Hematopoietic multipotent progenitor cell (in vitro differentiated cells): ENCODE results near the gene OR7A5. TPM values are rescaled to one million over a fixed set of nuclear protein-coding genes. Genes with fewer than 3 reads are reported as not detected.
"Not testable (repeated sequence)": the region's sequence is repeated elsewhere in the genome, so short reads cannot be mapped to it uniquely, and the experiment has no call there.

Source experiments
- DNase-seq, 3 donors: peaks; one replicate each; pipeline ENCODE4 v3.0.0-alpha.2; 2011 to 2015; ENCODE audit warnings: low read depth in 2 of 3, low spot score in 2 of 3
- total RNA-seq: library from RNA; depleted of rRNA; stranded (reverse); fragments of >200 nt; gene quantifications from one replicate; pipeline ENCODE4 v1.2.3, GENCODE V29; 2012

The OR7A5 gene
- under 0.01 TPM for total RNA-seq

- DNase-seq: no peak
Observed at GRCh38 chr19:14835011-14835410, at the start of gene OR7A5, which contains the start of gene OR7C1. TSS of gene OR7A5 (minus strand) at chr19:14835185. CDS start at chr19:14828241, 6,944 bp downstream. TSS of gene OR7C1 (minus strand) at chr19:14835185. CDS start at chr19:14800136, 35,049 bp downstream.

- peak in 2 of 3 donors; percentile 19 to 65 for DNase-seq
Observed at GRCh38 chr19:14871619-14872230, 36.7 kb upstream of the OR7A5 start.

GRCh38 chr19:14868497-14868896, 33.5 kb upstream of the OR7A5 start:
- DNase-seq: no peak

GRCh38 chr19:14848822-14849221, 13.8 kb upstream of the OR7A5 start, which contains the start of gene OR7A10:
TSS of gene OR7A10 (minus strand) at chr19:14848922. CDS start at chr19:14841877, 7,045 bp downstream.
- no peak for DNase-seq

GRCh38 chr19:14843578-14843977, 8.6 kb upstream of the OR7A5 start:
- DNase-seq: no peak

GRCh38 chr19:14843169-14843568, 8.2 kb upstream of the OR7A5 start:
- no peak for DNase-seq

GRCh38 chr19:14840206-14840605, 5.2 kb upstream of the OR7A5 start:
- no peak for DNase-seq

GRCh38 chr19:14837391-14837790, 2.4 kb upstream of the OR7A5 start:
- no peak for DNase-seq

GRCh38 chr19:14830702-14831101, 4.3 kb downstream of the OR7A5 start:
- DNase-seq: no peak

GRCh38 chr19:14826006-14826405, 9.0 kb downstream of the OR7A5 start:
- DNase-seq: no peak

- peak in 1 of 3 donors; percentile 42 for DNase-seq
Observed at GRCh38 chr19:14821937-14822336, 13.0 kb downstream of the OR7A5 start.

- no peak for DNase-seq
Observed at GRCh38 chr19:14818588-14818987, 16.4 kb downstream of the OR7A5 start.

- DNase-seq: no peak
Observed at GRCh38 chr19:14817052-14817451, 17.9 kb downstream of the OR7A5 start.

GRCh38 chr19:14814982-14815652, 19.9 kb downstream of the OR7A5 start:
- DNase-seq: no peak

GRCh38 chr19:14809272-14810057, 25.5 kb downstream of the OR7A5 start:
- no peak for DNase-seq

- no peak for DNase-seq
Observed at GRCh38 chr19:14804765-14805164, 30.2 kb downstream of the OR7A5 start.

- no peak for DNase-seq
Observed at GRCh38 chr19:14798760-14799159, 36.2 kb downstream of the OR7A5 start.

GRCh38 chr19:14796021-14796420, 39.0 kb downstream of the OR7A5 start:
- DNase-seq: no peak

GRCh38 chr19:14795078-14795721, 39.8 kb downstream of the OR7A5 start:
- DNase-seq: peak in 2 of 3 donors; percentile 63 to 66

GRCh38 chr19:14792250-14792649, 42.7 kb downstream of the OR7A5 start:
- DNase-seq: not testable (repeated sequence)

GRCh38 chr19:14786421-14786851, 48.5 kb downstream of the OR7A5 start:
- peak in 2 of 3 donors; percentile 48 to 51 for DNase-seq
